HG02642 (cell line): Measurements from ENCODE around the gene PRKCH.
"Not testable (repeated sequence)": the region's sequence is repeated elsewhere in the genome, so short reads cannot be mapped to it uniquely, and the experiment has no call there.

ENCODE experiments used
- ATAC-seq: cut with Tn5 transposase; IDR thresholded peaks from one replicate; pipeline ENCODE4 v1.9.1; 2021; ENCODE audit warnings: mild to moderate bottlenecking; ENCODE audit not compliant: unreplicated experiment, poor library complexity

The PRKCH gene

GRCh38 chr14:61439779-61440418 lies 118.5 kb downstream of the PRKCH start:
- no peak for ATAC-seq

DNA sequence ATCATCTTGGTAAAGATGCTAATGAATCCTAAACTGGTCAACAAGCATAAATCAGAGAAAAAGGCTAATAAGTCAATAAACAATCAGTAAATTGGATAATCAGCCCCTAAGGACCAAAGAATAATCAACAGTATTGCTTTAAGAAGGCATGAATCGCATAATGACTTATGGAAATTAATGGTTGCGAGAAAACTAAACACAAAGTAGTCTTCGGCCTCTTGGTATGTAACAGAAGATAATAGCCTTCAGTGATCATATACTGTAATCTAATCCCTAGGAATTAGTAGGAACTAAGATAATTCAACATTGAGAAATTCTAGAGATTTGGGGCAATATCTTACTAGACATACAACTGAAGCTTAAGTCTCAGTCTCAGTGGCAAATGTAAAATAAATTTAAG lies 122.1 kb downstream of the PRKCH start:
- ATAC-seq, result no peak

GRCh38 chr14:61444215-61444768 lies 122.9 kb downstream of the PRKCH start:
- peak; percentile 65 for ATAC-seq

- ATAC-seq, result no peak
Measured at GRCh38 chr14:61451491-61451890, 130.1 kb downstream of the PRKCH start.

DNA sequence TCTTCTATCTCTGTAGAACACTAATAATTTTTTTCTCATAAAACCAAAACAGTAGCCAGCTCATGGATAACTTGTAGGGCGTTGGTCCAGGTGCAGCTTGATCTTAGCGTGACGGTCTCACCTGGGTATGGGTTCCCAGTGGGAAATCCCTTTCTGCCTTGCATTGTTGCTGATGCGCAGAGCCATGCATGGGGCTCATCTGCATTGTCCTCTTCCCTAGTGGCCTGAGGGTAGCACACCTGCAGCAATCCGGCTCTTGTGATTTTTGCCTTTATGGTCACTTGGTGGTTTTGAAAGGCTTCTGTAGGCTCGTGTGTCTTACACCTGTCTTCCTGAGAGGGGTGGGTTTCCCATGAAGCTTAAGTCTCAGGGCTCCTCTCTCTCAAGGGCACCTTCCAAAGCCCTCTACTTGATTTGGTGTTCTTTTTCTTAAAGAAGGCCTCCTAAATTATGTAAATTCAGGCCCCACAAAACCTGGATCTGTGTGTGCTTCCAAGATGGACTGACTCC lies 130.6 kb downstream of the PRKCH start:
- no peak for ATAC-seq

- ATAC-seq, result no peak
Measured at GRCh38 chr14:61452452-61452851, 131.1 kb downstream of the PRKCH start.

DNA sequence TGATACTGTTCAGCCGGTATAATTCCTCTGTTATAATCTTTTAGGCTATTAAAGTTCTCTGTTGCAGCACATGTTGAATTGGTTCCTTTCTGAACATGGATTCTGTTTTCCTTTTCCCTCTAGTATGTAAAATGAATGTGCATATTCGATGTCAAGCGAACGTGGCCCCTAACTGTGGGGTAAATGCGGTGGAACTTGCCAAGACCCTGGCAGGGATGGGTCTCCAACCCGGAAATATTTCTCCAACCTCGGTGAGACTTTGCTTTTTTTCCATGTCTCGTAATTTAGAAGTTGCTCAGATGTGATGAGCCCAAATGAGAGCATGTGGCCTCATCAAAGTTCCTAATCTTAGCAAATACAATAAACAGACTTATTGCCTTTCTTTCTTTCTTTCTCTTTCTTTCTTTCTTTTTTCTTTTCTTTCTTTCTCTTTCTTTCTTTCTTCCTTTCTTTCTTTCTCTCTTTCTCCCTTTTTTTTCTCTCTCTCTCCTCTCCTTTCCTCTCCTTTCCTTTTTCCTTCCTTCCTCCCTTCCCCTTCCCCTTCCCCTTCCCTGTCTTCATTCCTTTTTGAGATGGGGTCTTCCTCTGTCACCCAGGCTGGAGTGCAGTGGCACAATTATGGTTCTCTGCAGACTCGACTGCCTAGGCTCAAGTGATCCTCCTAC lies 131.9 kb downstream of the PRKCH start:
- no peak for ATAC-seq

DNA sequence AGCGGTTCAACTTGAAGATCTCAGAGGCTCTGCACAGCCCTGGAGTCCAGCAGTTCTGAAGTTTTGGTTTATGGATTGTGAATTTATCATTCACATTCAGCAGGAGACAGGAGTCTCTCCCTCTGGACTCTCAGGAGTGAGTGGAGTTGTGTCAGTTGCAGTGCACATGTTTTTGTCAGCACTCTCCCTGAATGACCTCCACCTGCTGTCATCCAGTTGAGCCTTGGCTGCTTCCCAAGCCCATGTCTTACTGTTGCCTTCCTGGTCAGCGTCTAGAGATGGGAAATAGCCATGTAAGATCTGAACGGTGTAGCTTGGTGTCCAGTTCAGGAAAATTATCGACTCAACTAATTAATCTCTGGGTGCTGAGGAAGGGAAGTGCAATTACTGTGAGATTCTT lies 133.2 kb downstream of the PRKCH start:
- ATAC-seq, result no peak

DNA sequence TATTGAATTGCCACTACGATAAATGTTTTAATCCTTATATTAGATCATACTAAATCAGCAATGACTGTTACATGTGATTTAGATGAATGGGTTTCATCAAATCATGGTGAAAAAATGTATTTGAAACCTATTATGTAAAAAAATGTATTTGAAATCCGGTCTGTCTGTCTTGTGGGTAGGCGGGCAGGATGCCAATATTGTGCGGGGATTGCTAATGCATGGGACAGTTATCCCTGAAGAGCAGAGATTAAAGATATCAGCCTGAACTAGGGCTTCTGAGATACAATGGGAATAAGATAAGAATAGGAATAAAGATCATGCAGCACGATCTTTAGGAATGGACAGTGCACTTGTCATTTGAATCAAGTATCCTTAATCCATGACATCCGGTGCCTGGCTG lies 134.0 kb downstream of the PRKCH start:
- no peak for ATAC-seq

GRCh38 chr14:61456720-61457119 lies 135.3 kb downstream of the PRKCH start:
- ATAC-seq, result peak; percentile 77

DNA sequence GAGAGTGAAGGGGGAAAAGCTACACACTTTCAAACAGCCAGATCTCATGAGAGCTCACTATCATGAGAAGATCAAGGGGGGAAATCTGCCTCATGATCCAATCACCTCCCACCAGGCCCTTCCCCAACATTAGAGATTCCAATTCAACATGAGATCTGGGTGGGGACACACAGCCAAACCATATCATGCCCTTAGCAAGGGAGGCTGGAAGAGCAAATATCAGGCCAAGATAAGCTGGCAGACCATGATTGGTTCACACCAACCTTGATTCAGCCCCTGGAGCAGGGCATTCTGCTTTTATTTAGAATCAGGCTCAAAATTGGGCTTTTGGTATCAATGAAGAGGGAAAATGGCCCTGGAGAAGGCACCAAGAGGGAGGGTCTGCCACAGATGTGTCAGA lies 137.4 kb downstream of the PRKCH start:
- ATAC-seq, result no peak

GRCh38 chr14:61459229-61459628 lies 137.8 kb downstream of the PRKCH start:
- no peak for ATAC-seq

GRCh38 chr14:61460063-61460462 lies 138.7 kb downstream of the PRKCH start:
- ATAC-seq, result no peak

GRCh38 chr14:61460718-61461611 lies 139.6 kb downstream of the PRKCH start:
- ATAC-seq, result no peak

DNA sequence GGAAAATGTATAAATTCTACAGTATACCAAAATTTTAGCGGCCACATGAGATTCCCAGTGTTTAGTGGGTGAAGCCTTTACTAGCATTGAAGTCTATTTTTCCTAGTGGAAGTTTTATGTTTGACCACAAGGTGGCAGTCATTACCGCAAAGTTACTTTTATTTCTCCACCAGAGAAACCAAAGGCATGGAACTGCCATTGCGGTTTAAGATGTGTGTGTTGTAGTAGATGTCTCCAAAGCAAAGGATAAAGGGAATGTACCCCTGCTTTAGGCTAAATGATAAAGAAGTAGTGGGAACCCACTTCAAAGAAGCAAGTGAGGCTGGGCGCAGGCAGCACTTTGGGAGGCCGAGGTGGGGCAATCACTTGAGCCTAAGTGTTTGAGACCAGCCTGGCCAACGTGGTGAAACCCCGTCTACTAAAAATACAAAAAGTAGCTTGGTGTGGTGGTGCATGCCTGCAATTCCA lies 140.5 kb downstream of the PRKCH start:
- ATAC-seq, result no peak

DNA sequence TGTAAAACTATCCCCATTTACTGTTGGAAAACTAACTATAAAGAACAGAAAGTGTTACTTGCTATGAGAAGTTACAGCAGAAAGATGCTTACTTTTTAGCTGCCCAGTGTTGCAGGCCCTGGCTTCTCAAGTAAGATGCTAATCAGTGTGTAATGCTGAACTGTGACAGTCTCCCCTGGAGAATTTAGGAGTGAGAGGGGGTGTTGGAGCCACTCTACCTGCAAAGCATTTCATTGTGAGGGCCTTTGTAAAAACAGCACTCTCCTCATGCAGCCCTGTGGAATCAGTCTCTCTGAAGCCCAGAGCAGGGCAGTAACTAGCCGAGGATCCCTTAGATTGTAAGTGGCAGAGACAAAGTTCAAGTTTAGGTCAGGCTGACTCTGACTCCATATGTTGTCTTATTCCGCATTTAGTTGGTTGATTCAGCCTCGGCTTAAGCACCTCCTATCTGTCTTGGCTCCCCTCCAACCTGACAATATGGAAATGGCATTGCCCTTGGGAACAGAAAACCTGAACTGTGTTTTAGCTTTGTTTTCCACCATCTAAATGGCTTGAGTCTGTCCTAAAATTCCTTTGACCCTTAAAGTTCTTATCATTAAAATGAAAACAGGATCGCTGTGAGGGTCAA lies 141.3 kb downstream of the PRKCH start:
- no peak for ATAC-seq

GRCh38 chr14:61463664-61464285 lies 142.4 kb downstream of the PRKCH start:
- no peak for ATAC-seq

GRCh38 chr14:61464539-61465320 lies 143.4 kb downstream of the PRKCH start:
- not testable (repeated sequence) for ATAC-seq
